Measurements from ENCODE around the gene TH.
"Not testable (repeated sequence)": the region's sequence is repeated elsewhere in the genome, so short reads cannot be mapped to it uniquely, and the experiment has no call there.

The TH gene

DNA sequence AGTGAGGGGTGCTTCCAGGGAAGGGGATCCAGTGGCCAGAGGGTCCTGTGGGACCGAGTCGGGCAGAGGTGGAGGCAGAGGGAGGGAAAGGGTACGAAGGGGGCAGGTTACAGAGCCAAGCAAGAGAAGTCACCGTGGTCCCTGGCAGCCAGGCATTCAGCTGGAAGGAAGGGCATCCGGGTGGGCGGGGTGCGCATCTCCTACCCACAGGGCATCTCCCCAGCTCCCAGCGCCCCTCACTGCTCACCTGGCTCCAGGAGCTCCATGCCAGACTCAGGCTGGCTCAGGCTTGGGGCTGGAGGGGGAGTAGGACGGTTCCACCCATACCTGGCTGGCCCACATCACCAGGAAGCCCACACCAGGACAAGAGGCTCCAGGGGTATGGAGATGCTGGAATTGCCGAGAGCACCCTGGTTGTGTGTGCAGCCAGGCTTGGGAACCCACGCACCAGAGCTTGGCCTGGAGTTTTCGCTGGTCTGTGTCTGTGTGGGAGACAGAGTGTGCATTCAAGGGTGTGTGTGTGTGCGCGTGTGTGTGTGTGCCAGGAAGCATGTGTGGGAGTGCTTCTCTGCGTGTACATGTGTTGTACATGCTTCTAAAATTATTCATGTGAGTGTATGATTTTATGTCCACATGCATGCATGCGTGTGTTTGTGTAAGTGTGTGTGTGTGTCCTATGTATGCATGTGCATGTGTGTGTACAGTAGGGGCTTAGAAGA is 6.6 kb upstream of the TH start:
- not testable (repeated sequence) for DNase-seq (ENCODE audit: low spot score)

DNA sequence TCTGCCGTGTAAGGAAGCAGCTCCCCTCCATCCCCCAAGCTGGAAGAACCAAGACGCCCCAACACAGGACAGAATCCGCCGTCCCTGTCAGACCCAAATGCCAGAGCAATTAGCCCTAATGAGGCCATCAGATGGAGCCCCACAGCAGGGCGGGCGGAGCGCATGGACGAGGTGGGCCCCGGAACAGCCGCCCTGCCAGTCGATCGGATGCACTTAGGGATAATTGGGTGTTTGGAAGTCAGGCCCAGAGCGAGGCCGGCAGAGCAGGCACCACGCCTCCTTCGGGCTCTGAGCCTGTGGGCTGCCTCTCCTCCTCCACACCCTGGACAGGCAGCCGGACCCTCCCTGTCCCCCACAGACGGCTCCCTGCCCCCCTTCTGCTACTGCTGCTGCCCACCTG is 5.5 kb upstream of the TH start:
- no peak for DNase-seq (ENCODE audit: low spot score)

- no peak for DNase-seq (ENCODE audit: low spot score)
Observed at GRCh38 chr11:2176389-2176900, 4.8 kb upstream of the TH start.

DNA sequence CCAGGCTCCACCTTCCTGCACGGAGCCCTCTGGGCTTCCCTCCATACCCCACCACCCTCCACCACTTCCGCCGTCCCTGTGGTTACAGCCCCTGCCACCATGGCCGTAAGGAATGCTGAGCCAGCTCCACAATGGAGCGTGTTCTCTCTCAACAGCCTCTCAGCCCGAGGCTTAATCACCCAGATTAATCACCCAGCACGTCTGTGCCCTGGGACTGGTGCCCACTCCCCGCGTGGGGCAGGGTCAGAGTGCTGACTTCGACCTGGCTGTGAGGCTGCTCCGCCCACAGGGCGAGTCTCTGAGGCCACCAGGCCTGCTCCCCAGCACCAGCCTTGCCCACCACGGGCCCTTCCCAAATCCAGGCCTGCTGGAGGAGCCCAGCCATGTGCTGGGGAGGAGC is 4.0 kb upstream of the TH start:
- DNase-seq (ENCODE audit: low spot score): no peak

- no peak for DNase-seq (ENCODE audit: low spot score)
Observed at GRCh38 chr11:2174361-2174760, 2.7 kb upstream of the TH start.

DNA sequence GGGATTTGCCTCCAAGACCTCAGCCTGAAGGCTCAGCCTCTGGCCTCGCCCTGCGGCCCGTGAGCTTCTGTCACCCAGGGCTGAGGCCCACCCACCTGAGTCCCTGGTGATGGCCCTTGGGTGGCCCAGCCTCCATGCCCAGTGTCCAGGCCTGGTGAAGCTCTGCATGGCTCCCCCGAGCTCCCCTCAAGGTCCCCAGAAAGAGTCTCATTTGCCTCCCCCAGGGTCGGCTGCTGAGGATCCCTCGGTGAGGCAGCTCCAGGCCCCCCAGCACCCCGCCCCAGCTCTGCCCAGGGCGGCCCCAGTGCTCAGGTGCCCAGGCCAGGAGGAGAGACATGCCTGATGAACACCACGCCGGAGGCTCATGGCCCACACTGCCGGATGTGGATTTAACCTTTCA is 2.1 kb upstream of the TH start:
- DNase-seq (ENCODE audit: low spot score): no peak

GRCh38 chr11:2173150-2173693 is 1.6 kb upstream of the TH start:
- no peak for DNase-seq (ENCODE audit: low spot score)

DNA sequence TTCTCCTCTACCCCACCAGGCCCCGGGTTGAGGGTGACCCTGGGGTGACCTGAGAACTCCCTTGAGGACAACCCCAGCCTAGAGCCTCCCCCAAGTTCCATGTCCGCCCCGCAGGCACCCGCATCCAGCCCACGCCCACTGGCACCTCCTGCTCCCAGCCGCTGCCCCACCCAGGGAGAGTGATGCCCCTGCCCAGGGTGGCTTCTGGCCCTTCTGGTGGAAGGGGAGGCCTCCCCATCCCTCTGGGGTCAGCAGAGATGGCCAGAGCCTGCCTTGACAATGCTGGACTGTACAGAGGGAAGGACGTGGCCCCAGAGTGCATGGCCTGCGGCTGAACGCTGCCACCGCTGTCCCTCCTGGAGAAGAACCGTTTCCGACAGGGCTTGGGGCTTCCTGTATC is 1.1 kb upstream of the TH start:
- DNase-seq (ENCODE audit: low spot score): no peak

GRCh38 chr11:2169626-2170570 is 1.7 kb downstream of the TH start:
- no peak for DNase-seq (ENCODE audit: low spot score)

DNA sequence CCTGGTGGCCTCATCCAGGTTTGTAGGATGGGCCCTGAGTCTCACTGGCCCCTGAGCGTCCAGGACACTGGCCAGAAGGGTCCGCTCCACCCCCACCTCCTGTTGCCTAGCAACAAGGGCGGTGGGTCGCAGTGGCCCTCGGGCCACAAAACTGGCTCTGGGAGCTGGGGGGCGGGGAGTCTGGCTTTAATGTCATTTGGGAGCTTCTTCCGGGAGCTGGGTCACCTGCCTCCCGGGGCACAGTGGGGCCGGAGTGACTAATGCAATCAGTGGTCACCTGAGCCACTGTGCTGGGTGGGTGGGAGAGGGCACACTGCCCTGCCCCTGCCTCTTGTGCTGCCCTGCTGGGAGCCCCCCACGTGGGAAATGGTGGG is 2.6 kb downstream of the TH start:
- DNase-seq (ENCODE audit: low spot score): no peak

DNA sequence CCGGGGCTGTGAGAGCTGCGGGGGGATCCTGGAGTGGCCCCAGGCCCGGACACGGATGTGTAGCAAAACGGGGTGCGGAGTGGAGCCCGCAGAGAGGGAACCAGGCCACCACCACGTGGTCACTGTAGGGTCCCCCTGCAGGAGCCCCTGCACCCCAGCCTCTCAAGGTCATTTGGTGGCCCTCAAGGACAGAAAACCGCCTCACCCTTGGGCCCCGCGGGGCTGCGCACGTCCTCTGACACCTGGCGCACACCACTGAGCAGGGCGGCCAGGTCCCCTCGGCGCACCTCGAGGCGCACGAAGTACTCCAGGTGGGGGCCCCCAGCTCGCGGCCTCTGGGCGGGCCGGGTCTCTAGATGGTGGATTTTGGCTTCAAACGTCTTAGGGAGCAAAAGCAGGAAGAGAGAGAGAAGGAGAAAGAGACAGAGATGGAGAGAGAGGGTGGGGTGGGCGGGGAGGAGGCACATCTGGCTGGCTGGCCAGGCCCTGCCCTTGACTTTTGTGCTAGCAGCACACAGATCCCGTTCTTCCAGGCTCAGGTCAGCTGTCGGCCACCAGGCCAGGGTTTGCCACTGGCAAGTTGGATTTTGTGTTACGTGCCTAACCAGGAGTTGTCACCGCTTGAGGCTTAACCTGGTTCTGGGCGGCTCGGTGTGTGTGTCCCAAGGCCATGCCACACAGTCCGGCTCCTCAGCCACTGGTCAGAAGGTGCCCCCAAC is 3.2 kb downstream of the TH start:
- no peak for DNase-seq (ENCODE audit: low spot score)

DNA sequence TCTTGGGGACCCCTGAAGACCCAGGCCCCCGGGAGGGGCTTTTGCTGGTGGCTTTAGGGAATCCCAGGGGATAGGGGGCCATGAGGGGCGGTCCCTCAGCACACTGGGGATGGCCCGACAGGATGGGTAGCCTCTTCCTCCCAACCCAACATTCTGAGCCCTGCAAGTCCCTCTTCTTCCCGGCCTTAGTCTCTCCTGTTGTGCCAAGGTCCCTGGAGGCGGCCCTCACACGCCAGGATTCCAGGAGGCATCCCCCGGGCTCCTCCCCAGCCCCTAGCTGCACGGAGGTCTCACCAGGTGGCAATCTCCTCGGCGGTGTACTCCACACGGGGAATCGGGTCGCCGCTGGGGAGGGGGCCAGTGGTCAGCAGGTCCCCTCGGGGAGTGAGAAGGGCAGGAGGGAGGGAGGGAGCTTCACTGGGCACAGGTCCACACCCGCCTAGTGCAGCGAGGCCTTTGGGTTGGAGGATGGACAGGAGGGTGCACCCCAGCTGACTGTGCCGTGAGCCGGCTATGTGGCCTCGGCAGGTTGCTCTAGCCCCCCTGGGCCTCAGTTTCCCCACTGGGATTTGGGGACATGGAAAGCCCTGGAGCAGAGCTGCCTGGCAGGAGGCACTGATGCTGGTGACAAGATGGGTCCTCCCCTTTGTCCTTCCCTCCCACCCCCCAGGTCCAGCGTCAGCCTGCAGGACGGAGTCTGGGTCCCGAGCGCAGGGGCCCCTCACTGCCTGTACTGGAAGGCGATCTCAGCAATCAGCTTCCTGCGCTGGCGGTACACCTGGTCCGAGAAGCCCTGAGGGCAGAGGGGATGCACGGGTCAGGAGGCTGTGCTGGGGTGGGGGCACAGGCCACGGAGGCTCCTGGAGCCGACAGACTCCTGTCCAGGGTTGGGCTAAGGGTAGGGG is 4.2 kb downstream of the TH start:
- DNase-seq (ENCODE audit: low spot score): no peak

DNA sequence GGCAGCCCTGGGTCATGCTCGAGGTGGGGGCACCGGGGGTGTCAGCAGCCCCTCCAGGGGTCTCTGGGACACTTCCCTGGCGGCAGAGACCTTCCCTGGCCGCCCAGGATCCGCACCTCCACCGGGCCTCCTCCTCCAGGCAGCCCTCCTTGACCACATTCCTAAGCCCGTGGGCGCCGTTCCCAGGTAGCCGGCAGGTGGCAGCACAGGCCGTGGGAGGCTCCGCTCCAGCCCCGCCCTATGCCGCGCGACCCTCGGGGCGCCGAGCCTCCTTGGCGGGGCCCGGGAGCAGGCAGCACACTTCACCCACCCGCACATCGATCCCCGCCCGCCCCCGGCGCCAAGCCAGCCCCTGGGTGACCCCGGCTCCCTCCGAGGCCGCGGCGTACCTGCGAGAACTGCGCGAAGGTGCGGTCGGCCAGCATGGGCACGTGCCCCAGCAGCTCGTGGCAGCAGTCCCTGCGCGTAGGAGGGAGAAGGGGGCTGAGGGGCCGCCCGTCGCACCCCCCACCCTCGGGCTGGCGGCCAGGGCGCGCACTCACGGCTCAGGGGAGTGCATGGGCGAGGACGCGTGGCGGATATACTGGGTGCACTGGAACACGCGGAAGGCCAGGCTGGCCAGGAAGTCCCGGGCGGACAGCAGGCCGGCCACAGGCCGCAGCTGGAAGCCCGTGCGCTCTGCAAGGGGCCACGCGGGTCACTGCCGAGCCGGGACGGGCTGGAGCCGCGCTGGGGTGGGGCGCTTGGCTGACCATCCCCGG is 5.3 kb downstream of the TH start:
- peak; percentile 77 for DNase-seq (ENCODE audit: low spot score)

DNA sequence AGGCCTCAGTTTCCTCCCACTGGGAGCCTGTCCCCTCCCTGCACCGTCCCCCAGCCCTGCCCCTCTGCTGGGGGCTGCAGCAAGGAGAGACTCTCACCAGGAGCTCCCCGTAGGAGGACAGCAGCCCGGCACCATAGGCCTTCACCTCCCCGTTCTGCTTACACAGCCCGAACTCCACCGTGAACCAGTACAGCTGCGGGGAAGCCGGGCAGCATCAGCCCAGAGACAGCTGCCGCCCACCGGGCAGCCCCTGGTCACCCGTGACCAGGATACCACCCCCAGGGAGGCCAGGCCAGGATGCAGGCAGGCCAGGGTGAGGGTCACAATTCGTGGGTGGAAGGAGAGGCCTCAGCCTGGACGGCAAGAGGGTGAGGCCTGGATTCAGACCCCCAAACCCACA is 6.0 kb downstream of the TH start:
- DNase-seq (ENCODE audit: low spot score): no peak

DNA sequence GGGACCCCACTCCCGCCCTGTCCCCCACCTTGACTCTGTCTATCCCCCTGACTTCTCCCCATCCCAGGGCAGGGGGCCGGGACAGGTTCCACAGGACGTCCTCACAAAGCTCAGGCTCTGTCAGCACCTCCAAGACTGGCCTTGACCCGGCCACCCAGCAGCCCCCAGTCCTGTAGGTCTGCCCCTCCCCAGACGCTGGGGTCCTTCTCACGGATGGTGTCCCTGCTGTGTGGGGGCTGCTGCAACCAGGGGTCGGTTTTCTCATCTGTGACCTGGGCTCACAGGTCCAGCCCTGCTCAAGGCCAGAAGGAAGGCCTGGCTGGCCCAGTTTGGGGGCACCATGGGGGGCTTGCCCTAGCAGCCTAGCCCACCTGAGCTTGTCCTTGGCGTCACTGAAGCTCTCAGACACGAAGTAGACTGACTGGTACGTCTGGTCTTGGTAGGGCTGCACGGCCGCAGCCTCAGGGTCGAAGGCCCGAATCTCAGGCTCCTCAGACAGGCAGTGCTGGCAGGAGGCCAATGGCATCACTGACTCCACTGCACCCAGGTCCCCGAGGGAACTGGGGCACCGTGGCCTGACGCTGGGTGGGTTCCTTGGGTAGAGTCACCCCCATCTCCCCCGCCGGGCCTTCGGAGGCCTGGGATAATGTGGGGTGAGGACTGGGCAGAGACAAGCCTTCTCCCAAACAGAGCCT is 6.6 kb downstream of the TH start:
- DNase-seq (ENCODE audit: low spot score): no peak

DNA sequence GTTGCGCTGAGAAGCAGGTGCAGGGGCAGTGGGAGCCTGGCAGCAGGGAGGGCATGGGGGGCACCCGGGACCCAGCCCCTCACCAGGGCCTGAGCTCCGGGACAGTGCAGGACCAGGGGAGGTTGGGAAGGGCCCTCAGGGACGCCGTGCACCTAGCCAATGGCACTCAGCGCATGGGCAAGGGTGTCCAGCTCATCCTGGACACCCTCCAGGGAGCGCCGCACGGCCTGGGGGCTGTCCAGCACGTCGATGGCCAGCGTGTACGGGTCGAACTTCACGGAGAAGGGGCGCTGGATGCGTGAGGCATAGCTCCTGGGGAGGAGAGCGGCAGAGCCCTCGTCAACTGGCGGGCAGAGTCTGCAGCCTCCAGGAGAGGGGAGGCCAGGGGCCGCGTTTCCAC is 7.5 kb downstream of the TH start:
- DNase-seq (ENCODE audit: low spot score): no peak

DNA sequence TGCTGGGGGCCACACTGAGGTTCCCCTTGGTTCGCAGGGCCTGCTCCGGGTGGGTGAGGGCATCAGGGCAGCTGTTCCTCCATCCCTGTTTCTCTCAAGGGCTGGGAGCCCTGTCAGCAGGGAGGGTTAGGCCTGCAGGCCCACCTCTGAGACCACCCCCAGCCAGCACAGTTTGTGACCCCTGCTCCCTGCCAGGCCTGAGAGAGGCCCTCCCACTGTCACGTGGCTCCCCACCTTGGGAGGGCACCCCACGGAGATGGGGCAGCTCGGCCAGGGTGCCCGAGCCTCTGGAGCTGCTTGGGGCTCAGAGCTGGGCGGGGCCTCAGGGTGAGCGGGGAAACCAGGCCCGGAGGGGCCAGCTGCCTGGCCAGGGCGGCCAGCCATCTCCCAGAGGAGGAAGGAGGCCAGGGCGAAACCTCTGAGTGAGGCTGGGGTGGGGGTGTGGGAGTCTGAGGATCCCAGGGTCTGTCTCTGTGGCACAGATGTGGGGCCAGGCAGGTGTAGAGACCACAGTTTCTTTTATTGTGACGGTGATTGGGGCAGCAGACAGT is 8.1 kb downstream of the TH start:
- DNase-seq (ENCODE audit: low spot score): no peak

DNA sequence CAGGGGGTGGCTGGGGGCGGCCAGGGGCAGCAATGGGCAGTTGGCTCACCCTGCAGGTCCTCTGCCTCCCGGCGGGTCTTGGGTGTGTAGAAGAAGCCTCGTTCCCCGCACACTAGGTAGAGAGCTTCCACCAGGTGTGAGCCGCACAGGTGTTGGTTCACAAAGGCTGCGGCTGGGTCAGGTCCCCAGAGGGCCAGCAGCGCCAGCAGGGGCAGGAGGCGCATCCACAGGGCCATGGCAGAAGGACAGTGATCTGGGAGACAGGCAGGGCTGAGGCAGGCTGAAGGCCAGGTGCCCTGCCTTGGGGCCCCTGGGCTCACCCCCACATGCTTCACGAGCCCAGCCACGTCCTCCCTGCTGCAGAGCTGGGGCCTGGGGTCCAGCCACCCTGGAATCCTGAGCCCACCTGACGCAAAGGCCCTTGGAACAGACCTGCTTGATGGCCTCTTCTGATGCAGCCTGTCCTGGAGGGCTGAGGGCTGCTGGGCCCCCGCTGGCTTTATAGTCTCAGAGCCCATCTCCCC is 10.8 kb downstream of the TH start, which contains the start of gene INS:
Gene INS, minus strand, starts transcription at position 474 of the 524 bp plus-strand sequence. Its CDS starts 238 bp downstream, at position 236.
- DNase-seq (ENCODE audit: low spot score): no peak
